GM12801 (cell line): ENCODE data around the gene LIME1.

Experiments used
- CTCF ChIP-seq: IDR thresholded peaks from one replicate; pipeline ENCODE4 v1.5.1; 2011; ENCODE audit warnings: control low read depth; ENCODE audit not compliant: insufficient read length; ENCODE audit errors: extremely low read depth

LIME1 gene

GRCh38 chr20:63735859-63736718 is at the start of gene LIME1:
Gene LIME1 (plus strand): TSS chr20:63736664. CDS start chr20:63737550, 886 bp downstream.
- no peak for TF ChIP-seq CTCF

GRCh38 chr20:63687419-63688178 is 48.9 kb upstream of the LIME1 start:
- no peak for TF ChIP-seq CTCF

GRCh38 chr20:63688228-63689045 is 48.0 kb upstream of the LIME1 start:
- TF ChIP-seq CTCF = no peak

GRCh38 chr20:63689046-63690002 is 47.1 kb upstream of the LIME1 start:
- no peak for TF ChIP-seq CTCF

- TF ChIP-seq CTCF = no peak
Observed at GRCh38 chr20:63690003-63690897, 46.2 kb upstream of the LIME1 start.
